ENCODE measurements around the gene PLCH1. TPM values are rescaled to one million over a fixed set of nuclear protein-coding genes. Genes with fewer than 3 reads are reported as not detected.

PLCH1 gene
- total and polyA plus RNA-seq, 2 of the 8 experiments (the other 6 are each of a cell fraction or from before 2014, with no cell fraction given): 5.8 to 17.2 TPM

GRCh38 chr3:155462672-155463071 is 282.2 kb downstream of the PLCH1 start:
- Histone ChIP-seq H3K9me3 (ENCODE audit: insufficient read depth in 2 of 2, low read depth in 1 of 2, low read length in 1 of 2) (no peaks in the 10 kb centered on the region), H2BK5ac (ENCODE audit: low read depth, low read length) (no peak overlapping the region), H3K4me2 (ENCODE audit: insufficient read depth in 1 of 2, low read depth in 2 of 2, low read length in 2 of 2) (no peak overlapping the region), H2BK20ac (ENCODE audit: low read length) (no peak overlapping the region), H2AK5ac (ENCODE audit: low read depth, low read length) (no peak overlapping the region), H3K4me3 (ENCODE audit: extremely low read depth in 1 of 4, insufficient read depth in 2 of 4, low read depth in 3 of 4, low read length in 4 of 4) (no peak overlapping the region), H3K4ac (replicated peaks; ENCODE audit: insufficient read length, low read depth, low read length) (no peak overlapping the region), H2BK12ac (ENCODE audit: low read depth, low read length) (no peak overlapping the region), H4K8ac (ENCODE audit: extremely low read depth, insufficient read depth, low read length) (no peak overlapping the region), H4K20me1 (replicated peaks in 1 of 2; ENCODE audit: control insufficient read depth in 1 of 2, insufficient read depth in 2 of 2, low read length in 2 of 2) (no peaks in the 10 kb centered on the region), H2AFZ (ENCODE audit: low read length) (no peak overlapping the region), H3K36me3 (ENCODE audit: control insufficient read depth in 2 of 4, insufficient read depth in 4 of 4, low read length in 3 of 4) (no peaks in the 10 kb centered on the region; a peak in 1 of 8 replicates), H3K18ac (ENCODE audit: extremely low read depth, low read length) (0 out of 2 replicates have a peak overlapping the region, but pooled peaks have one; percentile 26), H3K56ac (replicated peaks; ENCODE audit: insufficient read length, low read depth, low read length) (no peak overlapping the region), H2BK120ac (replicated peaks; ENCODE audit: low read depth, low read length) (no peak overlapping the region), H3K79me2 (ENCODE audit: control insufficient read depth in 1 of 2, insufficient read depth in 2 of 2, low read length in 2 of 2) (no peaks in the 10 kb centered on the region), H3K79me1 (ENCODE audit: low read depth, low read length) (no peaks in the 10 kb centered on the region), H4K91ac (replicated peaks; ENCODE audit: insufficient read length, low read length) (no peak overlapping the region), H2BK15ac (ENCODE audit: low read length) (no peak overlapping the region), H4K5ac (ENCODE audit: insufficient read length, low read depth, low read length) (no peak overlapping the region), H3K27me3 (replicated peaks in 1 of 4; ENCODE audit: control insufficient read depth in 3 of 4, extremely low read depth in 1 of 4, insufficient read depth in 3 of 4, low read length in 3 of 4) (no peaks in the 10 kb centered on the region), H3K9ac (replicated peaks in 1 of 4; ENCODE audit: extremely low read depth in 1 of 4, low read depth in 3 of 4, low read length in 3 of 4) (no peak overlapping the region; a peak in 1 of 7 replicates), H3K14ac (ENCODE audit: insufficient read length) (no peak overlapping the region), H3K23ac (ENCODE audit: insufficient read length) (no peak overlapping the region), H3K27ac (ENCODE audit: low read depth, low read length) (no peak overlapping the region), H3K23me2 (ENCODE audit: low read depth, low read length) (no peaks in the 10 kb centered on the region), H3K4me1 (replicated peaks in 1 of 4; ENCODE audit: control insufficient read depth in 3 of 4, insufficient read depth in 4 of 4, low read length in 3 of 4) (no peaks in the 10 kb centered on the region)
- CTCF ChIA-PET (ENCODE audit: partially characterized antibody): interaction anchor here (0.6 to 0.9 kb wide), 2 partner anchors 41 to 254 kb away, joined by 3 read pairs; no protein-coding TSS in a partner anchor
- FAIRE-seq: no peak
- POLR2A ChIA-PET (ENCODE audit: partially characterized antibody): no interaction called here
- peak; percentile 39; the same call in 1 of the 2 replicates for TF ChIP-seq CEBPB (IDR thresholded peaks at IDR 0.05; ENCODE audit: low read depth, low read length)
- no peak for TF ChIP-seq TEAD4 (IDR thresholded peaks at IDR 0.05; ENCODE audit: low read depth, low read length)
- TF ChIP-seq JUND (IDR thresholded peaks at IDR 0.05; ENCODE audit: low read length): no peak
- 87% methylated on average over 4 of the region's 4 CpGs; no CpG with 5 or more reads in 1 of the 2 experiments for WGBS, 2 experiments (ENCODE audit: extremely low coverage in 1 of 2, insufficient coverage in 1 of 2, insufficient read length in 1 of 2, insufficient replicate concordance in 2 of 2, low coverage in 1 of 2, low lambda C conversion rate in 2 of 2, missing lambda C conversion rate in 1 of 2)
- DNase-seq (ENCODE audit: low read depth in 1 of 2, low spot score in 2 of 2): no peak

Measured in H1 (cell line).